ENCODE measurements around the gene BRINP2.

- no peak for TF ChIP-seq POLR2A (IDR thresholded peaks at IDR 0.05)
- TF ChIP-seq CTCF (IDR thresholded peaks at IDR 0.05) = no peak
These were observed 40.3 kb upstream of the BRINP2 start for GRCh38 chr1:177130451-177130945.
